Progenitor cell of endocrine pancreas (in vitro differentiated cells): ENCODE data around the gene SOX18. TPM values are rescaled to one million over a fixed set of nuclear protein-coding genes. Genes with fewer than 3 reads are reported as not detected.

Experiments used
- DNase-seq: peaks from one replicate; pipeline ENCODE4 v3.0.0; 2021; ENCODE audit warnings: low spot score; ENCODE audit not compliant: unreplicated experiment
- H3K27ac Mint-ChIP-seq: 2 replicates; pipeline ENCODE4 v1.8.0; 2021; ENCODE audit warnings: mild to moderate bottlenecking, moderate library complexity, mixed read lengths
- H3K27me3 Mint-ChIP-seq: 2 replicates; pipeline ENCODE4 v1.8.0; 2021; ENCODE audit warnings: mixed read lengths
- H3K36me3 Mint-ChIP-seq: 2 replicates; pipeline ENCODE4 v1.8.0; 2022; ENCODE audit warnings: mixed read lengths; ENCODE audit not compliant: insufficient read depth
- H3K4me1 Mint-ChIP-seq: 2 replicates; pipeline ENCODE4 v1.8.0; 2021; ENCODE audit warnings: low read depth, mixed read lengths
- H3K4me3 Mint-ChIP-seq: 2 replicates; pipeline ENCODE4 v1.8.0; 2021; ENCODE audit warnings: low read depth, mild to moderate bottlenecking, moderate library complexity, mixed read lengths
- H3K9me3 Mint-ChIP-seq: 2 replicates; pipeline ENCODE4 v1.8.0; 2021; ENCODE audit warnings: low read depth, mixed read lengths
- CTCF ChIP-seq: fragments of 200-600 bp; sonication (generic); IDR thresholded peaks from one replicate; pipeline ENCODE4 v1.5.0; 2021; ENCODE audit warnings: antibody characterized with exemption, mild to moderate bottlenecking; ENCODE audit not compliant: unreplicated experiment
- total RNA-seq: library from RNA; stranded (reverse); gene quantifications from 2 replicates; pipeline ENCODE4 v1.2.1, GENCODE V29; 2021

Gene SOX18
- total RNA-seq, 1 donor from 2014 or later = not detected

- no peak for TF ChIP-seq CTCF
- Mint-ChIP-seq H3K9me3 (no peaks in the 10 kb centered on the region), H3K27ac (no peak overlapping the region), H3K4me3 (no peak overlapping the region), H3K27me3 (peaks cover 9% of the 10 kb centered on the region), H3K4me1 (peaks cover 20% of the 10 kb centered on the region), H3K36me3 (peaks cover 15% of the 10 kb centered on the region)
- no peak for DNase-seq
Observed at GRCh38 chr20:64035066-64035932, 14.1 kb downstream of the SOX18 start.

- no peak for TF ChIP-seq CTCF
- peaks cover 19% of the 10 kb centered on the region for H3K4me1 Mint-ChIP-seq
- no peaks in the 10 kb centered on the region for H3K9me3 Mint-ChIP-seq
- no peak for DNase-seq
- no peak overlapping the region for H3K4me3 Mint-ChIP-seq
- H3K27ac Mint-ChIP-seq = no peak overlapping the region
- peaks cover 17% of the 10 kb centered on the region for H3K36me3 Mint-ChIP-seq
- peaks cover 4% of the 10 kb centered on the region for H3K27me3 Mint-ChIP-seq
Observed at GRCh38 chr20:64033981-64034493, 15.4 kb downstream of the SOX18 start.

DNA sequence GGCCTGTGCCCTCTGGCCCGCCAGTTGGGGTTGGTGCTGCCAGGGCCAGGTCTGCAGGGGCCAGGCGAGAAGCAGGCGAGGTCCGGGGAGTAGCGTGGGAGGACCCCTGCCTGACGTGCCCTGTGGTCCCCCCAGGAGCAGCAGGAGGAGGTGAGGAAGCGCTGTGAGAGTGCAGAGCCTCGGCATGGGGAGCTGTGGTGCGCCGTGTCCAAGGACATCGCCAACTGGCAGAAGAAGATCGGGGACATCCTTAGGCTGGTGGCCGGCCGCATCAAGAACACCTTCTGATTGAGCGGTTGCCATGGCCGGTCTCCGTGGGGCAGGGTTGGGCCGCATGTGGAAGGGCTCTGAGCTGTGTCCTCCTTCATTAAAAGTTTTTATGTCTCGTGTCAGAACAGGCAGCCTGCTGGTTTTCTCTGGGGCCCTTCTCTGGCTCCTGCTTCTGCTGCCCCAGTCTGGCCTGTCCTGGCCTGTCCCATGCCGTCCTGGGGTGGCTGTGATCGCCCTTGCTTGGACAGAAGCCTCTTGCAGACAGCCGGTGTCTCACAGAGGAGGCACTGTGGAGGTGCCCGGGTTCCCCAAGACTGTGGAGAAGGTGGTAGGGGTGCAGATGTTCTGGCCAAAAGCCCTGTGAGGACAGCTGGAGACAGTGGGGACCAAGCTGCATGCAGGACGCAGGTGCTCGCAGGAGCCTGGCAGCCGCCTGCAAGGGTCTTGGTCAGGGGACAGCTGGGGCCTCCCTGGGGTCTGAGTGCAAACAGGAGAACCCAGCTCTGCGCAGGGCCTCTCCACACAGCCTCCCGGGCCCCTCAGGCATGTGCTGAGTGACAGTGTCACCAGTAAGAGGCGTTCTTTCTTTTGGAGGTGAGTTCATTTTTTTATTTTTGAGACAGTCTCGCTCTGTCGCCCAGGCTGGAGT, 16.5 kb downstream of the SOX18 start:
- Mint-ChIP-seq H3K9me3 (no peaks in the 10 kb centered on the region), H3K36me3 (peaks cover 20% of the 10 kb centered on the region), H3K27ac (no peak overlapping the region), H3K27me3 (peaks cover 4% of the 10 kb centered on the region), H3K4me1 (peaks cover 19% of the 10 kb centered on the region), H3K4me3 (no peak overlapping the region)
- DNase-seq = no peak
- TF ChIP-seq CTCF = no peak

DNA sequence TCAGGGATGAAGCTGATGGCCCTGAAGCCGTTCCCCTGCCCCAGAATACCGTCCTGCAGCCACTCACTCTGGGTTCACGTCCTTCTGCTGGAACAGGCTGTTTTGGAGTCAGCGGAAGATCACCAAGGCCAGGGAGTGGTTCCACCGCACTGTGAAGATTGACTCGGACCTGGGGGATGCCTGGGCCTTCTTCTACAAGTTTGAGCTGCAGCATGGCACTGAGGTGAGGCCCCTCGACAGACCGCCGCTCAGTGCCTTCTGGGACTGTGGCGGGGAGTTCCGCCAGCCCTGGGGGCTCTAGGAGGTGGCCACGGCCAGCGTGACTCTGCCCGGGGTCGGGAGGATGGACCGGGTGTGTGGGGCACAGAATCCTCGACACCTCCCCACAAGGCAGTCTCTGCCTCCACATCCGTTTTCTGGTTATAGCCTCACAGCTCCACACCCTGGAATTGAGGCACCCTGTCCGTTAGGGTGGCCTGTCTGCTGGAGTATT, 17.6 kb downstream of the SOX18 start:
- no peak for TF ChIP-seq CTCF
- Mint-ChIP-seq H3K4me1 (peaks cover 17% of the 10 kb centered on the region), H3K9me3 (no peaks in the 10 kb centered on the region), H3K27ac (no peak overlapping the region), H3K27me3 (no peaks in the 10 kb centered on the region), H3K36me3 (peaks cover 22% of the 10 kb centered on the region), H3K4me3 (no peak overlapping the region)
- no peak for DNase-seq
